Measurements from ENCODE around the gene TNIK. TPM values are rescaled to one million over a fixed set of nuclear protein-coding genes. Genes with fewer than 3 reads are reported as not detected.

Gene TNIK
- total RNA-seq, 1 donor from 2014 or later, result 1.5 TPM

DNA sequence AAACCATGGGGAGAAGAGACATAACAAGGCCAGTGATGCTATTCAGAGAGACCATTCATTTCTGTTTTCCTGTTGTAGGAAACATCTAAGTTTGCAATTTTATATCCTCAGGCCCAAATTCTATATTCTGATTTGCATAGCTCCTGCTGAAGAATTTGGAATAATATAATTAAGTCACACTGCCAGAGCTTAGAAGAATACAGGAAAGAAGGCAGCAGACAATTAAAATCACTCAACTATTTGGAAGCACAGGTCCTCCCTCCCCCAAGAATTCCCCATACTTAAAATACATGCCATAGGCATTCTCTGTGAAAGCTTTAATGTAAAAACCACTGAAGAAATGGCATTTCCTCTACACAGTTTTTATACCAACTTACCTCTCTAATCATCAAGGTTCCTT lies 366.7 kb downstream of the TNIK start:
- no peak for DNase-seq
- H3K9me3 Mint-ChIP-seq (ENCODE audit: unreplicated experiment), result peaks cover 2% of the 10 kb centered on the region
- peaks cover 4% of the 10 kb centered on the region for H3K4me1 Mint-ChIP-seq (ENCODE audit: low read depth, unreplicated experiment)
- TF ChIP-seq, protein P1, sequence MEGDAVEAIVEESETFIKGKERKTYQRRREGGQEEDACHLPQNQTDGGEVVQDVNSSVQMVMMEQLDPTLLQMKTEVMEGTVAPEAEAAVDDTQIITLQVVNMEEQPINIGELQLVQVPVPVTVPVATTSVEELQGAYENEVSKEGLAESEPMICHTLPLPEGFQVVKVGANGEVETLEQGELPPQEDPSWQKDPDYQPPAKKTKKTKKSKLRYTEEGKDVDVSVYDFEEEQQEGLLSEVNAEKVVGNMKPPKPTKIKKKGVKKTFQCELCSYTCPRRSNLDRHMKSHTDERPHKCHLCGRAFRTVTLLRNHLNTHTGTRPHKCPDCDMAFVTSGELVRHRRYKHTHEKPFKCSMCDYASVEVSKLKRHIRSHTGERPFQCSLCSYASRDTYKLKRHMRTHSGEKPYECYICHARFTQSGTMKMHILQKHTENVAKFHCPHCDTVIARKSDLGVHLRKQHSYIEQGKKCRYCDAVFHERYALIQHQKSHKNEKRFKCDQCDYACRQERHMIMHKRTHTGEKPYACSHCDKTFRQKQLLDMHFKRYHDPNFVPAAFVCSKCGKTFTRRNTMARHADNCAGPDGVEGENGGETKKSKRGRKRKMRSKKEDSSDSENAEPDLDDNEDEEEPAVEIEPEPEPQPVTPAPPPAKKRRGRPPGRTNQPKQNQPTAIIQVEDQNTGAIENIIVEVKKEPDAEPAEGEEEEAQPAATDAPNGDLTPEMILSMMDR (IDR thresholded peaks at IDR 0.05; ENCODE audit: partially characterized antibody, unreplicated experiment), result no peak
- H3K4me3 Mint-ChIP-seq (ENCODE audit: unreplicated experiment), result no peak overlapping the region
- H3K27ac Mint-ChIP-seq (ENCODE audit: unreplicated experiment), result no peak overlapping the region
- H3K36me3 Mint-ChIP-seq (ENCODE audit: unreplicated experiment), result no peaks in the 10 kb centered on the region
- no peaks in the 10 kb centered on the region for H3K27me3 Mint-ChIP-seq (ENCODE audit: unreplicated experiment)

DNA sequence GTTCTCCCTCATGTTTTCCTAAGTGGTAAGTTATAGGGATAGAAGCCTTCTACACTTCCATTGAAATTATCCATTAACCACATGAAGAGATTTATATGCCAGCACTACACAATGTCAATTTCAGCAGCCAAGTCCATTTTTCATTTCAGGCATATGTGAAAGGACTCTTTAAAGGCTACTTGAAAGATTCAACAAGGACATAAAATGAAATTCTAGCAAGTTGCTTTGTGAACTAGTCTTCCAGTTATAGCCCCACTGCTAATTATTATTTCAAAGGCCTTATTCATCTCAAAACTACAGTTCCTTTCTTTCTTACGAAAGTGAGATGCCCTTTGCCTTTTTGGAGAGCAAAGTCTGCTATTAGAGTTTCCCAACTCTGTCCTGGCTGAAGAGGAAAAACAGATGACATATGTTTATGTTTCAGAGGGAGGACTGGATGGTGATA lies 367.7 kb downstream of the TNIK start:
- Mint-ChIP-seq H3K4me3 (ENCODE audit: unreplicated experiment) (no peak overlapping the region), H3K27me3 (ENCODE audit: unreplicated experiment) (no peaks in the 10 kb centered on the region), H3K27ac (ENCODE audit: unreplicated experiment) (no peak overlapping the region), H3K9me3 (ENCODE audit: unreplicated experiment) (peaks cover 1% of the 10 kb centered on the region), H3K36me3 (ENCODE audit: unreplicated experiment) (no peaks in the 10 kb centered on the region), H3K4me1 (ENCODE audit: low read depth, unreplicated experiment) (peaks cover 4% of the 10 kb centered on the region)
- no peak for DNase-seq
- TF ChIP-seq, protein P1 (IDR thresholded peaks at IDR 0.05; ENCODE audit: partially characterized antibody, unreplicated experiment), result no peak

DNA sequence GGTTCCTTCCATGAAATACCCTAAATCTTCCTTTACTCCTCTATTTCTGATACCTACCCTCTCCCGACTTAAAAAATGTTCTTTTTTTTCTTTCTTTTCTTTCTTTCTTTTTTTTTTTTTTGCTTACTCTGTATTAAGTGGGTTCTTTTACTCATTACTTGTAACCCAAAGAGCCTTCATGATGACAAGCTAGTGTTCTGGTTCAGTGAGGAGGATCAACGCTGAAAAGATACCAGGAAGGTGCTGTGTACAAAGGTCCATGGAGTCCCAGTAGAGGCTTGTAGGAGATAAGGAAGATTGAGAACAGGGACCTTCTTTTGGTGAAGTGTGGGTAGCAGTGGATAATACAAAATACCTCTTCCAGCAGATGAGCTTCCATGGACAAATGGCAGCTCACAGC lies 369.9 kb downstream of the TNIK start:
- TF ChIP-seq, protein P1 (IDR thresholded peaks at IDR 0.05; ENCODE audit: partially characterized antibody, unreplicated experiment), result no peak
- Mint-ChIP-seq H3K4me1 (ENCODE audit: low read depth, unreplicated experiment) (peaks cover 4% of the 10 kb centered on the region), H3K27ac (ENCODE audit: unreplicated experiment) (no peak overlapping the region), H3K36me3 (ENCODE audit: unreplicated experiment) (no peaks in the 10 kb centered on the region), H3K4me3 (ENCODE audit: unreplicated experiment) (no peak overlapping the region), H3K27me3 (ENCODE audit: unreplicated experiment) (no peaks in the 10 kb centered on the region), H3K9me3 (ENCODE audit: unreplicated experiment) (no peaks in the 10 kb centered on the region)
- DNase-seq, result no peak

DNA sequence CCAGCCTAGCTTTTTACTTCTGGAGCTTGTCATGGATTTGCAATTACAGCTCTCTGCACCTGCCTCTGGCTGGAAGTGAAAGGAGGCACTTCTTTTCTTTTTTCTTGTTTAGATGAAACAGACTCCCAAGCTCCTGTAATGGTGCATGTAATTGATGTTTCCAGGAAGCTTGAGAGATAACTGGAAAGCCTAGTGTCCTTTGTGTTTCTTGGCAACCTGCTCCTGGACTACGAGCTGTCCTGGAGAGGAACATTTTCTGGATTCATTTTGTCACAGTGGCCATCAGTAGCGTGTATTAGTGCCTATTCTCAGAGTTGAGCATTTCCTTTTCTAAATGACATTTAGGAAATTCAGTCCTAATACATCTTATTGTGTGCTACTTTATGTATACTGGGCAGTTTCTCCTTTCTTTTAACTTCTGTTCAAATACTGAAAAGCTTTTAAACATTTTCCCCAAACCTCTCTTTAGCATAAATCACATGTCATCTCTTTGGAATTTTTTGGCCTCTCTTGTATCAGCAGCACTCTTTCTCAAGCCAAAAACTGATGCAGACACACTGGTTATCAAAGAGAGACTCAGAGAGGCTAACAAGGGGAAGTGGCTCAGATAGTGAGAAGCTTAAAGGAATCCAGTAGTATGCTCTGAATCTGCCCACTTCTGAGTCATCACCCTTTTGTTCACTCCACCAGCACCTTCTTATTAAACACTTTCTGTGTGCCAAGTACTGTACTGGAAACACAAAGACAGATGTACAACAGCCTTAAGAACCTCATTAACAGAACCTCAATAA lies 371.0 kb downstream of the TNIK start:
- DNase-seq, result no peak
- TF ChIP-seq, protein P1 (IDR thresholded peaks at IDR 0.05; ENCODE audit: partially characterized antibody, unreplicated experiment), result no peak
- H3K27ac Mint-ChIP-seq (ENCODE audit: unreplicated experiment), result no peak overlapping the region
- no peak overlapping the region for H3K4me3 Mint-ChIP-seq (ENCODE audit: unreplicated experiment)
- H3K36me3 Mint-ChIP-seq (ENCODE audit: unreplicated experiment), result no peaks in the 10 kb centered on the region
- peaks cover 4% of the 10 kb centered on the region for H3K4me1 Mint-ChIP-seq (ENCODE audit: low read depth, unreplicated experiment)
- no peaks in the 10 kb centered on the region for H3K9me3 Mint-ChIP-seq (ENCODE audit: unreplicated experiment)
- no peaks in the 10 kb centered on the region for H3K27me3 Mint-ChIP-seq (ENCODE audit: unreplicated experiment)

DNA sequence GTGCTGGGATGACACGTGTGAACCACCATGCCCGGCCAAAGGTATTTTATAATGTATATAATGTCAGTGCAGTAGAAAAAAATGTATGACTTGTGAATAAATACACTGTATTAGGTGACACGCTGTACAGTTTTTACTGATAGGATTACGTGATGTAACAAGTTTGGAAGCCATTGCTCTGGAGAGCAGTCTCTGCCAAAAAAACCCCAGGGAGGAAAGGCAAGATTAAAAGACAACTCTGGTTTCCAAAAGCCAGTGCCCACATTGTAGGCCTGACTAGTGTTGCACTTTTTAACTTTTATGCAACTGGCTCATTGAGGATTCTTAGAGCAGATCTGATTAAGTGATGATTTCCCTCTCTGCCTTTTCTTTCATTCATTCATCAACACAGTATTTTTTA lies 371.7 kb downstream of the TNIK start:
- Mint-ChIP-seq H3K4me3 (ENCODE audit: unreplicated experiment) (no peak overlapping the region), H3K4me1 (ENCODE audit: low read depth, unreplicated experiment) (peaks cover 4% of the 10 kb centered on the region), H3K9me3 (ENCODE audit: unreplicated experiment) (no peaks in the 10 kb centered on the region), H3K36me3 (ENCODE audit: unreplicated experiment) (no peaks in the 10 kb centered on the region), H3K27ac (ENCODE audit: unreplicated experiment) (no peak overlapping the region), H3K27me3 (ENCODE audit: unreplicated experiment) (no peaks in the 10 kb centered on the region)
- no peak for DNase-seq
- TF ChIP-seq, protein P1 (IDR thresholded peaks at IDR 0.05; ENCODE audit: partially characterized antibody, unreplicated experiment), result no peak

Measured in glutamatergic neuron (in vitro differentiated cells).